IPS-15b (cell line): ENCODE data around the gene GRIN2D.
"Not testable (repeated sequence)": the region's sequence is repeated elsewhere in the genome, so short reads cannot be mapped to it uniquely, and the experiment has no call there.

Experiments
- H3K27me3 ChIP-seq: one replicate; pipeline ENCODE4 v1.6.1; 2013; ENCODE audit warnings: low read length; ENCODE audit not compliant: control insufficient read depth, insufficient read depth
- H3K36me3 ChIP-seq: one replicate; pipeline ENCODE4 v1.6.1; 2013; ENCODE audit warnings: low read length; ENCODE audit not compliant: control insufficient read depth, insufficient read depth
- H3K4me1 ChIP-seq: one replicate; pipeline ENCODE4 v1.6.1; 2013; ENCODE audit warnings: mild to moderate bottlenecking, low read length; ENCODE audit not compliant: control insufficient read depth, insufficient read depth
- H3K4me3 ChIP-seq: one replicate; pipeline ENCODE4 v1.5.1; 2013; ENCODE audit warnings: low read depth, low read length
- H3K9ac ChIP-seq: one replicate; pipeline ENCODE4 v1.6.1; 2013; ENCODE audit warnings: low read depth, mild to moderate bottlenecking, low read length
- H3K9me3 ChIP-seq: one replicate; pipeline ENCODE4 v1.6.1; 2013; ENCODE audit warnings: mild to moderate bottlenecking, low read length; ENCODE audit not compliant: control insufficient read depth, insufficient read depth

GRIN2D gene

DNA sequence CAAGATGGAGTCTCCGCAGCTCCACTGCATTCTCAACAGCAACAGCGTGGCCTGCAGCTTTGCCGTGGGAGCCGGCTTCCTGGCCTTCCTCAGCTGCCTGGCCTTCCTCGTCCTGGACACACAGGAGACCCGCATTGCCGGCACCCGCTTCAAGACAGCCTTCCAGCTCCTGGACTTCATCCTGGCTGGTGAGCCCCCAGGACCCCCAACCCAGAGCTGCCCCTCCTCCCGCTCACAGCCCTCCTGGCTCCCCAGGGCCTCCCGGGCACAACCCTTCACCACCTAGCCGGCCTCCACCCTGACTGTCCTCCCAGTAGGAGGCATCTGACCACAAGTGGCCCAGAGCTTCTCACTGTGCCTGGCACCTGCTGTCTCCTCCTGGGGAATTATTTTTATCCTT, 19.9 kb upstream of the GRIN2D start:
- Histone ChIP-seq H3K4me3 (no peak overlapping the region), H3K9me3 (no peaks in the 10 kb centered on the region), H3K4me1 (no peaks in the 10 kb centered on the region), H3K27me3 (no peaks in the 10 kb centered on the region), H3K9ac (no peak overlapping the region), H3K36me3 (no peaks in the 10 kb centered on the region)

DNA sequence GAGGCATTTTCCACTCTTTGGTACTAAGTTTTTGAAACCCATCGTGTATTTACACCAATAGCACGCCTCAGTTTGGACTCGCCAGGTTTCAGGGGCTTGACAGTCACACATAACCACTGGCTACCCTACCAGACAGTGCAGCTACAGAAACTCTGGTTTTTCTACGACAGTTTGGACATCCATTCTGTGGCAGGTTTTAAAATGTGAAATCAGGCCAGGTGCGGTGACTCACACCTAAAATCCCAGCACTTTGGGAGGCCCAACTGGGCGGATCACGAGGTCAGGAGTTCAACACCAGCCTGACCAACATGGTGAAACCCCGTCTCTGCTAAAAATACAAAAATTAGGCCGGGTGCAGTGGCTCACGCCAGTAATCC, 15.3 kb upstream of the GRIN2D start:
- H3K4me1 ChIP-seq: no peaks in the 10 kb centered on the region
- H3K9ac ChIP-seq: no peak overlapping the region
- no peak overlapping the region for H3K4me3 ChIP-seq

DNA sequence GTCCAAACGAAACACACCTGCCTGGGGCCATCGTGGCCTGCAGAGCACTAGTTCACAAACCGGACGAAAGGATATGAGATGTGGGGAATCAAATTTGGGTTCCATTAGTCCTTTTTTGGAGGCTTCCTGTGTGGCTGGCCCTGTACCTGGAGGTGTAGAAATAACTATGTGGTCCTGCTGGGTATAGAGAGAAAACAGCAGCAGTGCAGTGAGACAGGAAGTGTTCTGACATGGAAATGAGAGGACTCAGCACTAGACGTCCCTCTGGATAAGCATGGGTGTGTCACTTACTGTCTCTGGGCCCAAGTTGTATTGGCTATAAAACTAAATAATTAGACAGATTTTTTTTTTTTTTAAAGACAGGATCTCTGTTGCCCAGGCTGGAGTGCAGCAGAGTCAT, 14.4 kb upstream of the GRIN2D start:
- no peaks in the 10 kb centered on the region for H3K27me3 ChIP-seq
- no peaks in the 10 kb centered on the region for H3K4me1 ChIP-seq
- H3K36me3 ChIP-seq: peaks cover 8% of the 10 kb centered on the region
- no peak overlapping the region for H3K9ac ChIP-seq
- H3K9me3 ChIP-seq: no peaks in the 10 kb centered on the region
- no peak overlapping the region for H3K4me3 ChIP-seq

More for the DNA sequence above, 15.3 kb upstream of the GRIN2D start:
- Histone ChIP-seq H3K27me3 (no peaks in the 10 kb centered on the region), H3K36me3 (peaks cover under 1% of the 10 kb centered on the region), H3K9me3 (no peaks in the 10 kb centered on the region)

DNA sequence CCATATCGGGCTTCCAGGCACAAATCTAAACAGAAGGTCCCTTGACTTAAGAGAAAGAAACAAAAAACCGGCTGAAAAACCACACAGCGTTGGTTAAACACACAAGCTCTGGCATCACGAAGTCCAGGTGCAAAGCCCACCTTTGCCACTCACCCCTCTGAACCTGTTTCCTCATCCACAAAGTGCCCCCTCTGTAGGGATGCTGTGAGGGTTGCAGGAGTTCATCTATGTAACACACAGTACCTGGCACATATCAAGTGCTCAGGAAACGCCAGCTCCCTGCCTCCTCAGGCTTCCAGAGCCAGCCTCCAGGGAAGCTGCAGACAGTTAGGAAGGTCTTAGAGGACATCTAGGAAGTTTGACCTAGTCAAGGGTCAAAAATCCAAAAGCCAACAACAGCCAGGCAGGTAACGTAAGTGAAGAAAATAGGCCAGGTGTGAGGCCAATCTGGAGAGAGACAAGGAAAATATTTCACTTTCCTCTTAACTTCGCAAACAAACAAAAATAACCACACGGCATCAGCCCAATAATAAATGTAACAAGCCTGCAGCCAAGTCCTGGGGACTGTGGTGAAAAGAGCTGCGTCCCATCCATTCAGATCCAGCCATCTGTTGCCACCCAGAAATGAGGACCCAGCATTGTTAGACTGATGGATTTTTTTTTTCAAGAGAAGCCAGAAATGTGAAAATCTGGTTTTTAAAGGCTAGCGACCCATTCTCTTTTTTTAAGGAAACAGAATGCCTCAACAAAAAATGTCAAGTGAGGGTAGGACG, 12.1 kb upstream of the GRIN2D start:
- H3K9ac ChIP-seq: no peak overlapping the region
- no peaks in the 10 kb centered on the region for H3K27me3 ChIP-seq
- H3K4me1 ChIP-seq: no peaks in the 10 kb centered on the region
- H3K4me3 ChIP-seq: no peak overlapping the region
- H3K36me3 ChIP-seq: peaks cover 23% of the 10 kb centered on the region
- no peaks in the 10 kb centered on the region for H3K9me3 ChIP-seq

DNA sequence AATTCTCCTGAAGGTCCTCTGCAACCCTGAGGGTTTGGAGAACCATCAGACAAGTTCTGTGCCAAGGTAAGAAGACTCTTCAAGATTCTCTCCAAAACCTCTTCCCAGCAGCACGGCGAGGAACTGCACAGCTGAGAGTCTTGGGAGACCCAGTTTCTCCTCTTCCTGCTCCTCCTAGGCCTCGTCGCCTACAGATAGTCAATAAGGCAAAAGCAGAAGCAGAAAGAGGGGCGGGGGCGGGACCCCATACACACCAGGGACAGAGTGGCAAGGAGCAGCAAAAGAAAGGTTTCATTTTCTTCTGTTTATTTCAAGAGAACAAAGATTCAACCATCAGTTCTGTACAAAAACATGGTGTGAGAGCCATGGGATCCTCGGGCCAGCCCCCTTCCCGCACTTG, 11.2 kb upstream of the GRIN2D start:
- H3K9ac ChIP-seq: no peak overlapping the region
- H3K9me3 ChIP-seq: no peaks in the 10 kb centered on the region
- no peak overlapping the region for H3K4me3 ChIP-seq
- peaks cover 27% of the 10 kb centered on the region for H3K36me3 ChIP-seq
- H3K4me1 ChIP-seq: no peaks in the 10 kb centered on the region
- no peaks in the 10 kb centered on the region for H3K27me3 ChIP-seq

DNA sequence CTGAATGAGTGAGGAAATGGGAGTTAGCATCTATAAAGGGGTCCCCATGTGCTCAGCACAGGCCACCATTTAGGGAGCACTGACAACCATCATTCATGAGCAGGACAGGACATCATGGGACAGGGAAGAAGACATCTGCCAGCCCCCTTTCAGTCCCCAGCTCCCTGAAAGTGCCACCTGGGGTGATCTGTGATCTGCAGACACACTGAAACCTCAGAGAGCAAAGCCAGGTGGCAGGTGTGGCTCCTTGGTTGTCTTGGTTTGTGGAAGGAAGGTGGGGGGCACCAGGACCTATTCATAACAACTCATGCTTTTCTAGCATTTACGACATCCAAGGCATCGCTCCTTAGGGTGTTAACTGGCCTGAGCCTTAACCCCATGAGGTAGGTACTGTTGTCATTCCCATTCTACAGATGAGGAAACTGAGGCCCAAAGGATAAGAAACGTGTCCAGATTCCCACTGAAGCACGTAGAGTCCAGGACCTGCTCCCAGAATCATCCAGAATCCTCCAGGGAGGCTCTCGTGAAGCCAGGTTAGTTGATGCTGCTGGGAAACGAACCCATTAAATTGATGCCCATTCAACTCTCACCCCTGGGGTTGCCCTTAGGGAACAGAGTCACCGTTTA, 7.9 kb upstream of the GRIN2D start:
- Histone ChIP-seq H3K27me3 (no peaks in the 10 kb centered on the region), H3K36me3 (peaks cover 44% of the 10 kb centered on the region), H3K4me1 (no peaks in the 10 kb centered on the region), H3K4me3 (no peak overlapping the region), H3K9me3 (no peaks in the 10 kb centered on the region), H3K9ac (no peak overlapping the region)

DNA sequence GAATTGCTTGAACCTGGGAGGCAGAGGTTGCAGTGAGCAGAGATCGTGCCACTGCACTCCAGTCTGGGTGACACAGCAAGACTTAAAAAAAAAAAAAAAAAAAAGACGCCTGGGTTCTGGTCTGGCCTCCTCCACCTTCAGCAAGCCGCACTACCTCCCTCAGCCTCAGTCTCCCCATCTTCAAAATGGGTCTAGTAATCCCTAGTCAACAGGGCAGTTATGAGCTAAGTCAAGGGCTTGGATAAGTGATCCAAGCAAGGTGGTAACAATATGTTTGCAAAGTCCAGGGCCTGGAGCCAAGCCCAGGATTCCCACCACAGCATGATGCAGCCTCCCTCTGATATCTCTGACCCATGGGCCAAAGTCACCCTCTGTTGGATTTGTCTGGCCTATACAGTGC, 6.5 kb upstream of the GRIN2D start:
- Histone ChIP-seq H3K4me3 (no peak overlapping the region), H3K9ac (no peak overlapping the region), H3K9me3 (no peaks in the 10 kb centered on the region), H3K27me3 (no peaks in the 10 kb centered on the region), H3K36me3 (peaks cover 44% of the 10 kb centered on the region), H3K4me1 (no peaks in the 10 kb centered on the region)

DNA sequence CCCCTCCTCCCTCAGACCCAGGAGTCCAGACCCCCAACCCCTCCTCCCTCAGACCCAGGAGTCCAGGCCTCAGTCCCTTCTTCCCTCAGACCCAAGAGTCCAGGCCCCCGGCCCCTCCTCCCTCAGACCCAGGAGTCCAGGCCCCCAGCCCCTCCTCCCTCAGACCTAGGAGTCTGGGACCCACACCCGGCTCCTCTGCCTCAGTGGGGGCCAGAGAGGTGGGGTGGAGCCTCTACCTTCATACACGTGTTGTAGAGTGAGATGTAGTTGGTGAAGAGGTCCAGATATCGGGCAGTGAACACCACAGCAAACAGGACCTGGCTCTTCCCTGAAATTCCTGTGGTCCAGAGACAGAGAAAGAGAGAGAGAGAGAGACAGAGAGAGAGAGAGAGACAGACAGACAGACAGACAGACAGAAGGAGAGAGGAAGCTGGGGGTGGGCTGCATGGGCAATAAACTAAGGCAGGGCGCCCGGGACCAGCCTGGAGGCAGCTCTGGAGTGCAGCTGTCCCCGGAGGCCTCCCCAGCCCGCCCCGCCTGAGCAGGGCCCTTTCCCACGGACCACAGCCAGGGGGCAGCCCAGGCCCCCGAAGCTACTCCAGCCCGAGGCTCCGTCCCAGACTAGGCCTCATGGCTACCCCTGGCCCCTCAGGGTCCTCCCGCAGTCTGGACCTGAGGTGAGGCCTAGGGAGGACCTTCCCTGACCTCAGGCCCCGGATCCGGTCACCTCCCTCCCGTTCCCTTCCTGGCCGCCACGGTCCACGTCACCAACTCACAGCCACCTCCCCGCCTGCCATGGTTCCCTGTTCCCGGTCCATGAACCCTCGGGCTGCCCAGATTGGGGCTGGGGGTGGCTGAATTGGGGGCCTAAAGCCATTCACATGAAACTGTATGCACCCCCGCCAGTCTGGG, 3.0 kb upstream of the GRIN2D start:
- H3K9me3 ChIP-seq: no peaks in the 10 kb centered on the region
- H3K4me3 ChIP-seq: peak overlapping the region; percentile 92
- peaks cover 18% of the 10 kb centered on the region for H3K27me3 ChIP-seq
- H3K4me1 ChIP-seq: no peaks in the 10 kb centered on the region
- H3K36me3 ChIP-seq: peaks cover 27% of the 10 kb centered on the region
- peak overlapping the region; percentile 97 for H3K9ac ChIP-seq

DNA sequence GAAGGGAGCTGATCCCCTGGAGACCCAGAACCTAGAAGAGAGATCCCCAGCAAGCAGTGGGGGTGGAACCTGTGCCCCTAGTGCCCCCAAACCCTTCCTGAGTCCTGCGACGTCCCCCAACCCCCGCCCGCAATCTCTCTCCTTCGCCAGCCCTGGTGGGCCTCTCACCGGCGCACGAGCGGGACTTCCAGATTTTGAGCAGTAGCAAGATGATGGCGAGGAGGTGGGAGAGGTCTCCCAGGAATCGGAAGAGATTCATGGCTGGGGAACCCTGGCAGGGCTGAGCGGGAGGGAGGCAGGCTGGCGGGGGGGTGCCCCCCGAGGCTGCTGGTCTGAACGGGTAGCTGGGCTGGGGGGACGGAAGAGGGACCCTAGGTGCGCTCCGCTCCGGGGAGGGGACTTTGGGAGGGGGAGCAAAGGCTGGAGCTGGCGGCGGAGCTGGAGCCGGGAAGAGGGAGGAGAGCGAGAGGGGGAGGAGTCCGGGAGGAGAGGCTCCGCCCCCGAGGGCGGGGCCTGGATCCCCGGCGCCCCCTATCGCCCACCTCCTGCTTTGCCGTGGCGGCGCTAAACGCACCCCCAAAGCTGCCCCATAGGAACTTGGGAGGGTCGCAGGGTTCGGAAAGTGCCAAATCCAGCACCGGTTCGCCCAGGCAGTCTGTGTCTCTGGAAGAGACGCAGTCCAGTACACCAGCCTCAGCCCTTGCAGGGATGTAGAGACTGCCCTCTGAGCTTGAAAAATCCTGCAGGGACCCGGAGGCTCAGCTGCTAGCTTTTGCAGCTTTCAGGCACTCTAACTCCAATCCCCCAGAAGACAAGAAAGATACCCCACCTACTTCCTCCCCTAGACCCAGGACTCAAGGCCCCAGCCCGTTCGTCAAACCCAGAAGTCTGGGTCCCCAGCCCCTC, 2.1 kb upstream of the GRIN2D start, which contains the start of gene KDELR1:
TSS of gene KDELR1 (minus strand) at position 452 of the 906 bp plus-strand sequence. CDS start at position 259, 193 bp downstream.
- peaks cover 27% of the 10 kb centered on the region for H3K27me3 ChIP-seq
- H3K36me3 ChIP-seq: peaks cover 22% of the 10 kb centered on the region
- H3K4me1 ChIP-seq: no peaks in the 10 kb centered on the region
- H3K9ac ChIP-seq: peak within 1 kb of the TSS; percentile 97
- H3K9me3 ChIP-seq: no peaks in the 10 kb centered on the region
- peak within 1 kb of the TSS; percentile 92 for H3K4me3 ChIP-seq

DNA sequence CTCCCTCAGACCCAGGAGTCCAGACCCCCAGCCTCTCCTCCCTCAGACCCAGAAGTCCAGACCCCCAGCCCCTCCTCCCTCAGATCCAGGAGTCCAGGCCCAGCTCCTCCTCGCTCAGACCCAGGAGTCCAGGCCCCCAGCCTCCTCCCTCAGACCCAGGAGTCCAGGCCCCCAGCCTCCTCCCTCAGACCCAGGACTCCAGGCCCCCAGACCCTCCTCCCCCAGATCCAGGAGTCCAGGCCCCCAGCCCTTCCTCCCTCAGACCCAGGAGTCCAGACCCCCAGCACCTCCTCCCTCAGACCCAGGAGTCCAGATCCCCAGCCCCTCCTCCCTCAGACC, 1.5 kb upstream of the GRIN2D start:
- H3K4me1 ChIP-seq, H3K9ac ChIP-seq, H3K4me3 ChIP-seq, H3K9me3 ChIP-seq: not testable (repeated sequence)
- peaks cover 33% of the 10 kb centered on the region for H3K27me3 ChIP-seq
- H3K36me3 ChIP-seq: peaks cover 17% of the 10 kb centered on the region
